Lung microvascular endothelial cell (primary cell): ENCODE measurements around the gene MAN2B2. TPM values are rescaled to one million over a fixed set of nuclear protein-coding genes. Genes with fewer than 3 reads are reported as not detected.
A peak's percentile ranks its signal among the peaks of the same experiment; 100 is the strongest.
"Not testable (repeated sequence)": the region's sequence is repeated elsewhere in the genome, so short reads cannot be mapped to it uniquely, and the experiment has no call there.

Experiments
- DNase-seq, 2 donors: peaks; one replicate each; pipeline versions ENCODE4 v3.0.0 to v3.0.0-alpha.2; 2010; ENCODE audit warnings: low read depth in 2 of 2
- total RNA-seq: library from RNA; depleted of rRNA; stranded (reverse); fragments of >200 nt; gene quantifications from 2 replicates; pipeline ENCODE4 v1.2.1, GENCODE V29; 2014

Gene MAN2B2
- total RNA-seq, 1 donor from 2014 or later: 8.9 TPM

- DNase-seq: peak; percentile 97
These were observed 65.5 kb downstream of the MAN2B2 start, which contains the start of gene MRFAP1 for GRCh38 chr4:6640292-6641163. Gene MRFAP1 (plus strand): TSS chr4:6640685. CDS start chr4:6640863, 178 bp downstream.

GRCh38 chr4:6641164-6641970, 66.4 kb downstream of the MAN2B2 start:
- DNase-seq: peak; percentile 65 to 67

GRCh38 chr4:6641971-6642320, 67.0 kb downstream of the MAN2B2 start:
- peak in 1 of 2 donors; percentile 39 for DNase-seq

GRCh38 chr4:6643141-6643847, 68.3 kb downstream of the MAN2B2 start:
- no peak for DNase-seq

- DNase-seq: no peak
These were observed 70.0 kb downstream of the MAN2B2 start for GRCh38 chr4:6644792-6645530.

- no peak for DNase-seq
These were observed 72.2 kb downstream of the MAN2B2 start for GRCh38 chr4:6647169-6647568.

GRCh38 chr4:6647582-6648230, 72.7 kb downstream of the MAN2B2 start:
- DNase-seq: no peak

- no peak for DNase-seq
These were observed 74.2 kb downstream of the MAN2B2 start for GRCh38 chr4:6649216-6649615.

- not testable (repeated sequence) for DNase-seq
These were observed 79.2 kb downstream of the MAN2B2 start for GRCh38 chr4:6654211-6654610.

- DNase-seq: not testable (repeated sequence)
These were observed 80.3 kb downstream of the MAN2B2 start for GRCh38 chr4:6655291-6655690.

GRCh38 chr4:6655924-6656323, 80.9 kb downstream of the MAN2B2 start:
- no peak for DNase-seq

- no peak for DNase-seq
These were observed 82.5 kb downstream of the MAN2B2 start for GRCh38 chr4:6657242-6658208.

- no peak for DNase-seq
These were observed 83.2 kb downstream of the MAN2B2 start for GRCh38 chr4:6658209-6658595.

- peak in 1 of 2 donors; percentile 27 for DNase-seq
These were observed 83.6 kb downstream of the MAN2B2 start for GRCh38 chr4:6658597-6659075.

GRCh38 chr4:6659897-6660296, 84.9 kb downstream of the MAN2B2 start:
- no peak for DNase-seq

GRCh38 chr4:6660430-6660829, 85.4 kb downstream of the MAN2B2 start:
- DNase-seq: no peak

GRCh38 chr4:6662591-6662990, 87.6 kb downstream of the MAN2B2 start:
- no peak for DNase-seq

GRCh38 chr4:6663596-6664393, 88.8 kb downstream of the MAN2B2 start:
- no peak for DNase-seq

- DNase-seq: no peak
These were observed 90.3 kb downstream of the MAN2B2 start for GRCh38 chr4:6665320-6665654.
